SK-N-SH (cell line): Measurements from ENCODE around the gene TMCC2.

Source experiments
- CTCF ChIP-seq: fragments of 200-600 bp; sonication (generic); IDR thresholded peaks from 2 replicates; pipeline ENCODE4 v1.6.1; 2017; ENCODE audit warnings: antibody characterized with exemption, mild to moderate bottlenecking, moderate library complexity
- EP300 ChIP-seq, 2 experiments: IDR thresholded peaks; 2 replicates each; pipeline versions ENCODE4 v1.4.0 to v1.6.1; 2012; ENCODE audit warnings: borderline replicate concordance in 1 of 2, low read depth in 1 of 2, low read length in 1 of 2
- POLR2AphosphoS5 ChIP-seq: IDR thresholded peaks from 2 replicates; pipeline ENCODE4 v1.6.1; 2012; ENCODE audit warnings: low read depth, low read length
- SIN3A ChIP-seq: IDR thresholded peaks from 2 replicates; pipeline ENCODE4 v1.6.1; 2012; ENCODE audit warnings: low read depth, mild to moderate bottlenecking, low read length, moderate library complexity, borderline replicate concordance
- TEAD4 ChIP-seq: IDR thresholded peaks from 2 replicates; pipeline ENCODE4 v1.4.0; 2012; ENCODE audit warnings: mild to moderate bottlenecking, borderline replicate concordance; ENCODE audit not compliant: insufficient read depth
- USF1 ChIP-seq: IDR thresholded peaks from 2 replicates; pipeline ENCODE4 v1.4.0; 2012; ENCODE audit warnings: low read depth, borderline replicate concordance

- no peak for TF ChIP-seq TEAD4
- no peak for TF ChIP-seq CTCF
- TF ChIP-seq EP300 (IDR thresholded peaks at IDR 0.05; ENCODE audit: borderline replicate concordance in 1 of 2, low read depth in 1 of 2, low read length in 1 of 2) = no peak
- no peak for TF ChIP-seq SIN3A
- no peak for TF ChIP-seq POLR2AphosphoS5
- no peak for TF ChIP-seq USF1
Measured at GRCh38 chr1:205300149-205300548, 72.4 kb downstream of the TMCC2 start.
